OCI-LY1 (cell line): Measurements from ENCODE around the gene FAM240A.

Experiments
- H2AFZ ChIP-seq: fragments of 200-600 bp; sonication (generic), shearing (Covaris generic); 2 replicates; pipeline ENCODE4 v1.6.0; 2014; ENCODE audit warnings: antibody characterized with exemption, mild to moderate bottlenecking, low read length
- H3F3A ChIP-seq: fragments of 200-600 bp; sonication (generic), shearing (Covaris generic); 2 replicates; pipeline ENCODE4 v1.6.0; 2014; ENCODE audit warnings: mild to moderate bottlenecking, antibody characterized with exemption, low read length, moderate library complexity; ENCODE audit not compliant: insufficient read depth
- H3K27ac ChIP-seq: fragments of 200-600 bp; sonication (generic); 2 replicates; pipeline ENCODE4 v1.5.1; 2014; ENCODE audit warnings: low read length, mixed run types, mild to moderate bottlenecking, low read depth; ENCODE audit not compliant: poor library complexity, severe bottlenecking
- H3K27me3 ChIP-seq: fragments of 200-600 bp; sonication (generic); 2 replicates; pipeline ENCODE4 v1.6.0; 2014; ENCODE audit warnings: antibody characterized with exemption, mild to moderate bottlenecking, low read length, moderate library complexity; ENCODE audit not compliant: insufficient read depth
- H3K36me3 ChIP-seq: fragments of 200-600 bp; sonication (generic); 2 replicates; pipeline ENCODE4 v1.6.1; 2014; ENCODE audit warnings: mild to moderate bottlenecking, antibody characterized with exemption, low read length, moderate library complexity, mixed read lengths; ENCODE audit not compliant: insufficient read depth
- H3K4me1 ChIP-seq: fragments of 200-600 bp; sonication (generic); 2 replicates; pipeline ENCODE4 v1.5.1; 2014; ENCODE audit warnings: mild to moderate bottlenecking, low read length, moderate library complexity; ENCODE audit not compliant: insufficient read depth, severe bottlenecking
- H3K4me2 ChIP-seq: fragments of 200-600 bp; sonication (generic), shearing (Covaris generic); 2 replicates; pipeline ENCODE4 v1.6.1; 2014; ENCODE audit warnings: low read length
- H3K4me3 ChIP-seq: fragments of 200-600 bp; sonication (generic); 2 replicates; pipeline ENCODE4 v1.5.1; 2014; ENCODE audit warnings: low read length, low read depth, mild to moderate bottlenecking, mixed read lengths; ENCODE audit not compliant: poor library complexity, severe bottlenecking
- H3K79me2 ChIP-seq: fragments of 200-600 bp; shearing (Covaris generic); 2 replicates; pipeline ENCODE4 v1.6.1; 2016; ENCODE audit warnings: mixed run types, low read length, mixed read lengths; ENCODE audit not compliant: insufficient read depth
- H3K9ac ChIP-seq: fragments of 200-600 bp; sonication (generic), shearing (Covaris generic); 2 replicates; pipeline ENCODE4 v1.6.1; 2014; ENCODE audit warnings: mild to moderate bottlenecking, low read length, mixed read lengths
- H3K9me2 ChIP-seq: fragments of 200-600 bp; sonication (generic), shearing (Covaris generic); 2 replicates; pipeline ENCODE4 v1.6.1; 2014; ENCODE audit warnings: low read depth, mild to moderate bottlenecking, low read length, mixed read lengths
- H3K9me3 ChIP-seq: fragments of 200-600 bp; shearing (Covaris generic); 2 replicates; pipeline ENCODE4 v1.6.1; 2014; ENCODE audit warnings: low read length, mixed read lengths
- H4K20me1 ChIP-seq: fragments of 200-600 bp; sonication (generic), shearing (Covaris generic); 2 replicates; pipeline ENCODE4 v1.6.0; 2016; ENCODE audit warnings: mild to moderate bottlenecking, low read length; ENCODE audit not compliant: insufficient read depth
- EZH2 ChIP-seq: fragments of 200-600 bp; sonication (generic), shearing (Covaris generic); IDR thresholded peaks from 2 replicates; pipeline ENCODE4 v1.8.0; 2017; ENCODE audit warnings: borderline replicate concordance, mixed run types, mild to moderate bottlenecking, antibody characterized with exemption, low read length, moderate library complexity, mixed read lengths
- TF ChIP-seq, protein P1 (sequence below): fragments of 200-600 bp; sonication (generic), shearing (Covaris generic); IDR thresholded peaks from 2 replicates; pipeline ENCODE4 v1.5.1; 2017; ENCODE audit warnings: mild to moderate bottlenecking, antibody characterized with exemption, low read length, moderate library complexity, mixed read lengths

The FAM240A gene

DNA sequence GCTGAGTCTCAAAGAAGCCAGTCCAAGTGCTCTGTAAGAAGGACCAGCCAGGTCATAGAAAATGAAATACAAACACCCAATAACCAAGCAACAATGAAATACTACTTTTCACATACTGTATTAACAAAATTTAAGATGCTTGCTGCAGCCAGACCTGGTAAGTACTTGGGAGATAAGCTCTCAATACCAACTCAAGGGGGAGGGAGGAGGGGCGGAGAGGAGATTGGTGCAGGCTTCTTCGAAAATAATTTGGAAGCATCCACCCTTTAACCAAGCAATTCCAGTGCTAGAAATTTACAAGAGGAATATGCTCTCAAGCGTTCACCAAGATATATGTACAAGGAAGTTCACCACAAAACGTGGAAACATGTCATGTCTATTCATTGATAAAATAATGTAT is 38.6 kb upstream of the FAM240A start:
- Histone ChIP-seq H3K36me3 (no peaks in the 10 kb centered on the region), H3K79me2 (no peaks in the 10 kb centered on the region), H3K9me2 (no peaks in the 10 kb centered on the region), H3K9me3 (no peaks in the 10 kb centered on the region), H2AFZ (no peak overlapping the region), H3K27me3 (no peaks in the 10 kb centered on the region; the same call in 1 of the 2 replicates), H3F3A (no peaks in the 10 kb centered on the region), H3K9ac (no peak overlapping the region), H3K27ac (no peak overlapping the region), H3K4me2 (no peak overlapping the region), H3K4me1 (no peaks in the 10 kb centered on the region), H3K4me3 (no peak overlapping the region), H4K20me1 (no peaks in the 10 kb centered on the region)
- TF ChIP-seq, protein P1, sequence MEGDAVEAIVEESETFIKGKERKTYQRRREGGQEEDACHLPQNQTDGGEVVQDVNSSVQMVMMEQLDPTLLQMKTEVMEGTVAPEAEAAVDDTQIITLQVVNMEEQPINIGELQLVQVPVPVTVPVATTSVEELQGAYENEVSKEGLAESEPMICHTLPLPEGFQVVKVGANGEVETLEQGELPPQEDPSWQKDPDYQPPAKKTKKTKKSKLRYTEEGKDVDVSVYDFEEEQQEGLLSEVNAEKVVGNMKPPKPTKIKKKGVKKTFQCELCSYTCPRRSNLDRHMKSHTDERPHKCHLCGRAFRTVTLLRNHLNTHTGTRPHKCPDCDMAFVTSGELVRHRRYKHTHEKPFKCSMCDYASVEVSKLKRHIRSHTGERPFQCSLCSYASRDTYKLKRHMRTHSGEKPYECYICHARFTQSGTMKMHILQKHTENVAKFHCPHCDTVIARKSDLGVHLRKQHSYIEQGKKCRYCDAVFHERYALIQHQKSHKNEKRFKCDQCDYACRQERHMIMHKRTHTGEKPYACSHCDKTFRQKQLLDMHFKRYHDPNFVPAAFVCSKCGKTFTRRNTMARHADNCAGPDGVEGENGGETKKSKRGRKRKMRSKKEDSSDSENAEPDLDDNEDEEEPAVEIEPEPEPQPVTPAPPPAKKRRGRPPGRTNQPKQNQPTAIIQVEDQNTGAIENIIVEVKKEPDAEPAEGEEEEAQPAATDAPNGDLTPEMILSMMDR = no peak
- TF ChIP-seq EZH2 = no peak

DNA sequence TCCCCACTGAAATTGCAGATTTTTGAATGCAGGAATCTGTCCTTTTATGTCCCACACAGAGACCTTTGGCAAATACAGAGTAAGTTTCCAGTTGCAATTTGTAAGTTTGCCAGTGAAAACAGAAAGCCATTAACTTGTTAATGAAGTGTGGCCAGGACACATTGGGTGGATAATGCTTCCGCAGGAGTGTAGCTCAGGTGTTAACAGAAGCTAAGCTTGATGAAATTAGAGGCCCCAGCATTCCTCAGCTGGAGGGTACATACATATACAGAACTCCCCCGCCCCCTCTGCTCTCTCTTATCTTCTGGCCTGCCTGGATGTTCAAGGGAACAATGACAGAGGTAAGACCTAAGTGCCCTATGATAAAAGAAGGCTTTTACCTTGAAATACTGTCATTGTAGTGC is 38.1 kb upstream of the FAM240A start:
- Histone ChIP-seq H3F3A (no peaks in the 10 kb centered on the region), H3K27me3 (no peaks in the 10 kb centered on the region; the same call in 1 of the 2 replicates), H3K4me2 (no peak overlapping the region), H3K79me2 (no peaks in the 10 kb centered on the region), H3K9ac (no peak overlapping the region), H3K9me2 (no peaks in the 10 kb centered on the region), H2AFZ (no peak overlapping the region), H3K4me1 (no peaks in the 10 kb centered on the region), H4K20me1 (no peaks in the 10 kb centered on the region), H3K36me3 (no peaks in the 10 kb centered on the region), H3K9me3 (no peaks in the 10 kb centered on the region), H3K27ac (no peak overlapping the region), H3K4me3 (no peak overlapping the region)
- no peak for TF ChIP-seq EZH2
- TF ChIP-seq, protein P1 = no peak

DNA sequence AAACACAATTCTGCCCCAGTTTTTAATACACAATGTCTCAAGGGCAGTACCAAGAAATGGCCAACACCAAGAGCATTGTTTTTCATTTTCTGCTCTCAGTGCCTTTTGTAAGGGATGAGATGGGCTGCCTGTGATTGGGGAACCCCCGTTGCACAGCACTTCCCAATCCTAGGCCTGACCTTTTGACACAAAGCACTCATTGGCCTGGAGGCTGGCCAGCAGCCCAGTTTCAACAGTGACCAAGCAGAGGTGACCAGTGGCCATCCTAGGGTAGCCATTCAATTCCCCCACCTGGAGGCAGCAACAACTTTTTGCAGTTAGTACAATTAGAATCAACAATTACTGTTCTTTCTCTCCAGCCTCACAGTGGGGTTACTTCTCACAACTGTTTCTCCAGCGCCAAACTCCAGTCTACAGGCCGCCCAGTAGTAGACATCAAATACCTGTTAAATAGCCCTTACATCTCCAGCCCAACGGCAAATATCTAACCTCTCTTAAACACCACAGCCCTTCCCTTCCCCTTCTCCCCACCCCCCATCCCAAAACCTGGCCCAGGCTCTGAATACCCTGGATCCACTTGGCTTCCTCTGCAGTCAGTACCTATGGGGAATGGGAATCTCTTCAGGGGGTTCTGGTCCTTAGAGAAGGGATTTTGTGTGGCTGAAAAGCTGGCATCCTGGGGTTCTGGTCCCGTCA is 37.3 kb upstream of the FAM240A start:
- Histone ChIP-seq H3K4me1 (no peaks in the 10 kb centered on the region), H3K4me2 (no peak overlapping the region), H3K36me3 (no peaks in the 10 kb centered on the region), H3K9me3 (no peaks in the 10 kb centered on the region), H3K27me3 (no peaks in the 10 kb centered on the region; the same call in 1 of the 2 replicates), H3F3A (no peaks in the 10 kb centered on the region), H3K27ac (no peak overlapping the region), H3K79me2 (no peaks in the 10 kb centered on the region), H3K9me2 (no peaks in the 10 kb centered on the region), H4K20me1 (no peaks in the 10 kb centered on the region), H3K9ac (no peak overlapping the region), H2AFZ (no peak overlapping the region), H3K4me3 (no peak overlapping the region)
- TF ChIP-seq EZH2 = no peak
- TF ChIP-seq, protein P1 = no peak
